ENCODE results near the gene CADPS.

GRCh38 chr3:62493109-62493801, 382.0 kb downstream of the CADPS start:
- no peak for TF ChIP-seq SIN3A (IDR thresholded peaks at IDR 0.05; ENCODE audit: borderline replicate concordance, insufficient read depth, low read length)
- no peak for TF ChIP-seq POLR2AphosphoS5 (IDR thresholded peaks at IDR 0.05; ENCODE audit: low read depth, low read length)
- no peak for TF ChIP-seq REST (IDR thresholded peaks at IDR 0.05; ENCODE audit: insufficient read depth in 1 of 2, low read depth in 2 of 2, low read length in 2 of 2)
- TF ChIP-seq TAF1 (IDR thresholded peaks at IDR 0.05; ENCODE audit: borderline replicate concordance, insufficient read depth, low read length) = no peak

All from PFSK-1 (cell line).